K562 (cell line): ENCODE data around the gene ZNF454. TPM values are rescaled to one million over a fixed set of nuclear protein-coding genes. Genes with fewer than 3 reads are reported as not detected.

Source experiments
- ATAC-seq: fragments of 200-7000 bp; cut with Tn5 transposase; 3 replicates; pipeline ENCODE4 v1.9.1; 2020; ENCODE audit warnings: moderate library complexity
- BruUV-seq: library from RNA; stranded (reverse); fragments of 400-500 nt; replicated peaks from 2 replicates; lab custom pipeline; 2021; lab: Mats Ljungman, UMichigan
- CTCF ChIA-PET: fragments of 300-600 bp; formaldehyde crosslinking; extraction: SDS; loops from one replicate; lab custom pipeline; 2021; ENCODE audit warnings: low intra/inter-chr PET ratio; lab: Yijun Ruan, JAX
- POLR2A ChIA-PET: fragments of 300-600, 350-650 bp; sonication (Branson Sonifier 250); formaldehyde crosslinking; extraction: SDS; loops from one replicate; lab custom pipeline; 2021; ENCODE audit warnings: antibody characterized with exemption, inconsistent platforms; lab: Yijun Ruan, JAX
- DNase-seq, 4 experiments: peaks; one replicate each; pipeline versions ENCODE4 v3.0.0 to v3.0.0-alpha.2; 2011 to 2018; ENCODE audit warnings: low spot score in 3 of 4, mixed read lengths in 3 of 4; ENCODE audit errors: extremely low read depth in 1 of 4
- FAIRE-seq: peaks from 2 replicates; lab custom pipeline; 2011; peaks lifted over from hg19 to GRCh38; lab: Jason Lieb, UNC
- H2AFZ ChIP-seq: 2 replicates; pipeline ENCODE4 v1.6.0; 2011; ENCODE audit warnings: low read depth, low read length, control low read depth, inconsistent platforms
- H3K27ac ChIP-seq: fragments of 200-600 bp; 3 replicates; pipeline ENCODE4 v1.8.0; 2011; ENCODE audit warnings: low read depth, mild to moderate bottlenecking, control low read depth, inconsistent platforms, low read length, moderate library complexity, mixed read lengths; ENCODE audit errors: extremely low read depth
- H3K27me3 ChIP-seq, 2 experiments: fragments of 300-600 bp in 1 of 2; 2 replicates in 1 of 2; 3 replicates in 1 of 2; pipeline versions ENCODE4 v1.6.0 to v1.8.0; 2011; ENCODE audit warnings: inconsistent platforms in 2 of 2, low read length in 2 of 2, mild to moderate bottlenecking in 1 of 2, mixed read lengths in 1 of 2, moderate library complexity in 1 of 2; ENCODE audit not compliant: control insufficient read depth in 2 of 2, insufficient read depth in 2 of 2
- H3K36me3 ChIP-seq: fragments of 300-600 bp; 3 replicates; pipeline ENCODE4 v1.8.0; 2011; ENCODE audit warnings: mild to moderate bottlenecking, low read length, inconsistent platforms; ENCODE audit not compliant: control insufficient read depth, insufficient read depth
- H3K4me1 ChIP-seq, 2 experiments: fragments of 200-600 bp in 1 of 2; replicated peaks in 1 of 2; 2 replicates in 1 of 2; 3 replicates in 1 of 2; pipeline versions ENCODE4 v1.5.1 to v1.8.0; 2011; ENCODE audit warnings: inconsistent platforms in 2 of 2, low read length in 2 of 2, mild to moderate bottlenecking in 1 of 2, mixed read lengths in 1 of 2, moderate library complexity in 1 of 2; ENCODE audit not compliant: control insufficient read depth in 2 of 2, insufficient read depth in 2 of 2
- H3K4me2 ChIP-seq: 2 replicates; pipeline ENCODE4 v1.6.1; 2011; ENCODE audit warnings: low read length, control low read depth, inconsistent platforms, mixed read lengths; ENCODE audit not compliant: insufficient read depth
- H3K4me3 ChIP-seq: fragments of 200-600 bp; sonication (generic), shearing (Covaris generic); 2 replicates; pipeline ENCODE4 v1.5.1; 2016; ENCODE audit warnings: control low read depth, inconsistent platforms
- H3K79me2 ChIP-seq: fragments of 200-600 bp; 3 replicates; pipeline ENCODE4 v1.8.0; 2011; ENCODE audit warnings: low read length, inconsistent platforms; ENCODE audit not compliant: control insufficient read depth, insufficient read depth
- H3K9ac ChIP-seq, 2 experiments: 2 replicates each; pipeline versions ENCODE4 v1.6.0 to v1.6.1; 2011; ENCODE audit warnings: low read depth in 2 of 2, low read length in 2 of 2, control low read depth in 1 of 2, inconsistent platforms in 1 of 2, mild to moderate bottlenecking in 1 of 2, mixed read lengths in 1 of 2; ENCODE audit not compliant: insufficient read depth in 1 of 2
- H3K9me1 ChIP-seq: one replicate; pipeline ENCODE4 v1.6.0; 2011; ENCODE audit warnings: inconsistent platforms, mild to moderate bottlenecking, low read length, moderate library complexity; ENCODE audit not compliant: control insufficient read depth, insufficient read depth
- H3K9me3 ChIP-seq: replicated peaks from 2 replicates; pipeline ENCODE4 v1.5.1; 2011; ENCODE audit warnings: low read depth, low read length, inconsistent platforms; ENCODE audit not compliant: control insufficient read depth, insufficient read depth
- H4K20me1 ChIP-seq: replicated peaks from 2 replicates; pipeline ENCODE4 v1.6.1; 2011; ENCODE audit warnings: low read length, inconsistent platforms, mixed read lengths; ENCODE audit not compliant: control insufficient read depth, insufficient read depth
- ELF2 ChIP-seq: fragments of 250-450 bp; sonication (Bioruptor Pico); IDR thresholded peaks from 2 replicates; pipeline ENCODE4 v1.5.0; 2021; ENCODE audit warnings: mild to moderate bottlenecking
- ESRRB ChIP-seq: fragments of 250-450 bp; sonication (Bioruptor Pico); IDR thresholded peaks from 2 replicates; pipeline ENCODE4 v1.5.0; 2020; ENCODE audit warnings: mild to moderate bottlenecking, moderate library complexity, borderline replicate concordance
- FOXK1 ChIP-seq: sonication (generic); formaldehyde crosslinking; IDR thresholded peaks from 2 replicates; pipeline ENCODE4 v1.8.0; 2022; ENCODE audit warnings: missing genetic modification reagents, mild to moderate bottlenecking, borderline replicate concordance
- GABPA ChIP-seq: fragments of 200-800 bp; sonication (Bioruptor generic); conservative IDR thresholded peaks from 2 replicates; pipeline ENCODE4 v1.6.1; 2016; ENCODE audit warnings: low read depth, missing genetic modification characterization, missing compliant biosample characterization
- ID3 ChIP-seq, 2 experiments: fragments of 250-450 bp in 1 of 2; fragments of 450-650 bp in 1 of 2; sonication (Bioruptor Pico) in 1 of 2; IDR thresholded peaks; 2 replicates each; pipeline versions ENCODE4 v1.6.1 to v1.8.0; 2016 to 2021; ENCODE audit warnings: mild to moderate bottlenecking in 2 of 2, moderate library complexity in 2 of 2, missing compliant biosample characterization in 1 of 2, missing genetic modification characterization in 1 of 2
- PCBP2 ChIP-seq: fragments of 200-400 bp; formaldehyde crosslinking; IDR thresholded peaks from 2 replicates; pipeline ENCODE4 v1.6.1; 2018; ENCODE audit warnings: low read length, low read depth, mild to moderate bottlenecking, moderate library complexity; ENCODE audit not compliant: poor library complexity, severe bottlenecking
- POLR3G ChIP-seq: IDR thresholded peaks from 2 replicates; pipeline ENCODE4 v1.6.1; 2011; ENCODE audit not compliant: insufficient read length, insufficient replicate concordance; ENCODE audit errors: extremely low read depth
- POU5F1 ChIP-seq: fragments of 150-350 bp; IDR thresholded peaks from 2 replicates; pipeline ENCODE4 v1.6.1; 2014; ENCODE audit warnings: borderline replicate concordance, low read length, low read depth, mild to moderate bottlenecking; ENCODE audit not compliant: partially characterized antibody
- RB1 ChIP-seq: fragments of 450-650 bp; IDR thresholded peaks from 2 replicates; pipeline ENCODE4 v1.6.1; 2017; ENCODE audit warnings: low read depth, mild to moderate bottlenecking
- RBM15 ChIP-seq: fragments of 200-400 bp; formaldehyde crosslinking; IDR thresholded peaks from 2 replicates; pipeline ENCODE4 v1.6.1; 2018; ENCODE audit warnings: mild to moderate bottlenecking, low read length, moderate library complexity; ENCODE audit not compliant: insufficient read depth
- SMARCA4 ChIP-seq: fragments of 450-650 bp; IDR thresholded peaks from 2 replicates; pipeline ENCODE4 v1.6.1; 2016
- SUPT5H ChIP-seq: fragments of 450-650 bp; IDR thresholded peaks from 2 replicates; pipeline ENCODE4 v1.6.1; 2016
- THRAP3 ChIP-seq: fragments of 450-650 bp; IDR thresholded peaks from 2 replicates; pipeline ENCODE4 v1.6.1; 2016; ENCODE audit warnings: mild to moderate bottlenecking, inconsistent platforms, borderline replicate concordance
- ZC3H8 ChIP-seq: fragments of 450-650 bp; IDR thresholded peaks from 2 replicates; pipeline ENCODE4 v1.6.1; 2017
- ZNF311 ChIP-seq: fragments of 250-450 bp; sonication (Bioruptor Pico); IDR thresholded peaks from 2 replicates; pipeline ENCODE4 v1.4.0; 2020; ENCODE audit warnings: mild to moderate bottlenecking, moderate library complexity
- ZNF431 ChIP-seq: sonication (generic); formaldehyde crosslinking; IDR thresholded peaks from 2 replicates; pipeline ENCODE4 v1.8.0; 2022; ENCODE audit warnings: mild to moderate bottlenecking, missing genetic modification reagents
- ZNF707 ChIP-seq: fragments of 250-450 bp; sonication (Bioruptor Pico); conservative IDR thresholded peaks from 2 replicates; pipeline ENCODE4 v1.8.0; 2022; ENCODE audit warnings: inconsistent platforms, mild to moderate bottlenecking, moderate library complexity
- ZNF717 ChIP-seq: fragments of 250-450 bp; sonication (Bioruptor Pico); IDR thresholded peaks from 2 replicates; pipeline ENCODE4 v1.5.0; 2021
- WGBS: fragments of 100-300 bp; shearing (Covaris generic); methylation state at CpG from one replicate; pipeline ENCODE4 v1.1.6; 2016; ENCODE audit warnings: low coverage, mixed read lengths; ENCODE audit not compliant: insufficient coverage; ENCODE audit errors: missing lambda C conversion rate; 5-methylcytosine and 5-hydroxymethylcytosine counted together
- in situ Hi-C: fragments of 300-500 bp; cut with MboI; formaldehyde crosslinking; loops from 4 replicates; pipeline ENCODE4 v1.15.0; 2018; ENCODE audit warnings: inconsistent platforms, mixed read lengths
- intact Hi-C: fragments of 100-400 bp; cut with micrococcal nuclease; formaldehyde crosslinking; loops from 2 replicates; pipeline ENCODE4 v1.14.2; 2022
- polyA plus RNA-seq, 8 experiments: library from polyadenylated mRNA; depleted of rRNA in 4 of 8; stranded (reverse) in 5 of 8; unstranded in 3 of 8; fragments of >200 nt; fragmentation: Nextera tagmentation in 2 of 8; fragmentation: Illumina TruSeq in 1 of 8; extraction: Ambion mirVana in 2 of 8; extraction: Trizol in 1 of 8; gene quantifications; 2 replicates each; pipeline versions ENCODE4 v1.2.1 to v1.2.3, GENCODE V29; 2011 to 2014; ENCODE audit warnings: inconsistent platforms in 1 of 8, missing spikeins in 1 of 8
- total RNA-seq, 7 experiments: library from RNA; depleted of rRNA in 6 of 7; stranded (reverse); fragments of >200 nt in 6 of 7; fragmentation: Illumina TruSeq in 2 of 7; extraction: Trizol in 2 of 7; gene quantifications; 2 replicates each; pipeline versions ENCODE4 v1.2.1 to v1.2.3, GENCODE V29; 2011 to 2021; ENCODE audit warnings: low replicate concordance in 1 of 7

Gene ZNF454
- total and polyA plus RNA-seq, 9 of the 15 experiments (the other 6 are each of a cell fraction or from before 2014, with no cell fraction given) = not detected

GRCh38 chr5:178992291-178992895, 51.4 kb downstream of the ZNF454 start:
- H3K9me3 ChIP-seq = no peaks in the 10 kb centered on the region
- ATAC-seq (no peak), FAIRE-seq (no peak), DNase-seq (no peak)
- H3K4me2 ChIP-seq = no peak overlapping the region
- no peaks in the 10 kb centered on the region for H4K20me1 ChIP-seq
- TF ChIP-seq ZNF707 (CRISPR knock-in tag) (no peak), THRAP3 (no peak), POLR3G (no peak)
- WGBS = 0% methylated on average over 8 of the region's 9 CpGs
- no peak overlapping the region for H3K27ac ChIP-seq
- ChIA-PET POLR2A (interaction anchor here (0.6 kb wide), 1 partner anchor 12 kb away, joined by 3 read pairs; no protein-coding TSS in a partner anchor), CTCF (no interaction called here)
- no peaks in the 10 kb centered on the region for H3K9me1 ChIP-seq
- no TSS peak for BruUV-seq
- in situ Hi-C loops = no loop called here
- no peak overlapping the region for H2AFZ ChIP-seq
- no peaks in the 10 kb centered on the region for H3K36me3 ChIP-seq
- H3K27me3 ChIP-seq = peaks cover 0 to 48% of the 10 kb centered on the region in 2 experiments; a peak in 2 of 5 replicates
- no peak overlapping the region for H3K4me3 ChIP-seq
- no peak overlapping the region for H3K9ac ChIP-seq
- H3K4me1 ChIP-seq = no peaks in the 10 kb centered on the region
- intact Hi-C loops = no loop called here
- no peaks in the 10 kb centered on the region for H3K79me2 ChIP-seq

- no peaks in the 10 kb centered on the region for H3K9me3 ChIP-seq
- no peak overlapping the region for H3K27ac ChIP-seq
- H3K4me1 ChIP-seq = no peaks in the 10 kb centered on the region
- ChIA-PET CTCF (no interaction called here), POLR2A (no interaction called here)
- no peaks in the 10 kb centered on the region for H3K9me1 ChIP-seq
- no peak overlapping the region for H3K4me3 ChIP-seq
- H2AFZ ChIP-seq = no peak overlapping the region
- FAIRE-seq (no peak), ATAC-seq (no peak), DNase-seq (no peak)
- H3K36me3 ChIP-seq = no peaks in the 10 kb centered on the region
- H3K4me2 ChIP-seq = no peak overlapping the region
- H3K79me2 ChIP-seq = no peaks in the 10 kb centered on the region
- intact Hi-C loops = no loop called here
- in situ Hi-C loops = no loop called here
- 2% methylated on average over 16 of the region's 20 CpGs for WGBS
- H4K20me1 ChIP-seq = no peaks in the 10 kb centered on the region
- no TSS peak for BruUV-seq
- H3K27me3 ChIP-seq = peaks cover 0 to 48% of the 10 kb centered on the region in 2 experiments; a peak in 2 of 5 replicates
- H3K9ac ChIP-seq = no peak overlapping the region
- TF ChIP-seq PCBP2 (no peak), POU5F1 (no peak), ELF2 (no peak), ZC3H8 (no peak), ID3 (CRISPR knock-in tag; IDR thresholded peaks at IDR 0.05) (no peak), ID3 (tag; IDR thresholded peaks at IDR 0.05) (no peak), ZNF431 (CRISPR knock-in tag) (no peak), ZNF717 (no peak), ZNF311 (CRISPR knock-in tag) (no peak), RBM15 (no peak), ESRRB (no peak), SMARCA4 (no peak), RB1 (no peak), FOXK1 (CRISPR knock-in tag) (no peak), GABPA (no peak), SUPT5H (no peak)
Observed at GRCh38 chr5:178993236-178993765, 52.3 kb downstream of the ZNF454 start.
